Measurements from ENCODE around the gene PRMT3. TPM values are rescaled to one million over a fixed set of nuclear protein-coding genes. Genes with fewer than 3 reads are reported as not detected.
A peak's percentile ranks its signal among the peaks of the same experiment; 100 is the strongest.
"Not testable (repeated sequence)": the region's sequence is repeated elsewhere in the genome, so short reads cannot be mapped to it uniquely, and the experiment has no call there.

The PRMT3 gene
- total RNA-seq, 1 experiment from 2014 or later: 26.4 TPM

- POLR2A ChIA-PET (ENCODE audit: low non-redundant PET): no interaction called here
- CTCF ChIA-PET: no interaction called here
- Histone ChIP-seq H3K27ac (ENCODE audit: low read depth, low read length, poor library complexity, severe bottlenecking) (no peak overlapping the region), H3K9me3 (ENCODE audit: low read depth, low read length, poor library complexity, severe bottlenecking) (no peaks in the 10 kb centered on the region), H3K27me3 (replicated peaks; ENCODE audit: insufficient read depth, low read depth, low read length, poor library complexity) (no peaks in the 10 kb centered on the region), H3K36me3 (ENCODE audit: insufficient read depth, low read length, poor library complexity, severe bottlenecking) (no peaks in the 10 kb centered on the region), H3K4me3 (ENCODE audit: low read depth, low read length, poor library complexity, severe bottlenecking) (peak overlapping the region; percentile 65), H3K4me1 (ENCODE audit: insufficient read depth, low read length, poor library complexity, severe bottlenecking) (peaks cover 2% of the 10 kb centered on the region)
- intact Hi-C loops (cut with micrococcal nuclease; ENCODE audit: unreplicated experiment): no loop called here
- no peak for DNase-seq (ENCODE audit: low spot score)
- BruUV-seq (replicated peaks): no TSS peak
- TF ChIP-seq CTCF (conservative IDR thresholded peaks at IDR 0.05; ENCODE audit: low read depth, low read length) (no peak), EZH2 (IDR thresholded peaks at IDR 0.05; ENCODE audit: borderline replicate concordance, low read depth, low read length, poor library complexity, severe bottlenecking) (no peak)
These were observed 24.4 kb upstream of the PRMT3 start for GRCh38 chr11:20363149-20363499.

GRCh38 chr11:20363500-20364340 lies 23.8 kb upstream of the PRMT3 start, which contains the start of gene HTATIP2:
Gene HTATIP2, plus strand, starts transcription at chr11:20363714. Its CDS starts 524 bp downstream, at chr11:20364238.
- intact Hi-C loops (cut with micrococcal nuclease; ENCODE audit: unreplicated experiment): no loop called here
- Histone ChIP-seq H3K9me3 (ENCODE audit: low read depth, low read length, poor library complexity, severe bottlenecking) (no peaks in the 10 kb centered on the region), H3K4me3 (ENCODE audit: low read depth, low read length, poor library complexity, severe bottlenecking) (peak within 1 kb of the TSS; percentile 65), H3K27me3 (replicated peaks; ENCODE audit: insufficient read depth, low read depth, low read length, poor library complexity) (no peaks in the 10 kb centered on the region), H3K27ac (ENCODE audit: low read depth, low read length, poor library complexity, severe bottlenecking) (peak within 1 kb of the TSS; percentile 37), H3K36me3 (ENCODE audit: insufficient read depth, low read length, poor library complexity, severe bottlenecking) (no peaks in the 10 kb centered on the region), H3K4me1 (ENCODE audit: insufficient read depth, low read length, poor library complexity, severe bottlenecking) (peaks cover 8% of the 10 kb centered on the region)
- CTCF ChIA-PET: no interaction called here
- DNase-seq (ENCODE audit: low spot score): peak; percentile 58
- POLR2A ChIA-PET (ENCODE audit: low non-redundant PET): no interaction called here
- TSS peak; percentile 54 for BruUV-seq (replicated peaks)
- TF ChIP-seq CTCF (conservative IDR thresholded peaks at IDR 0.05; ENCODE audit: low read depth, low read length): no peak
- TF ChIP-seq EZH2 (IDR thresholded peaks at IDR 0.05; ENCODE audit: borderline replicate concordance, low read depth, low read length, poor library complexity, severe bottlenecking): no peak

GRCh38 chr11:20364341-20364792 lies 23.1 kb upstream of the PRMT3 start:
- Histone ChIP-seq H3K4me1 (ENCODE audit: insufficient read depth, low read length, poor library complexity, severe bottlenecking) (peaks cover 9% of the 10 kb centered on the region), H3K27me3 (replicated peaks; ENCODE audit: insufficient read depth, low read depth, low read length, poor library complexity) (no peaks in the 10 kb centered on the region), H3K4me3 (ENCODE audit: low read depth, low read length, poor library complexity, severe bottlenecking) (peak overlapping the region; percentile 65), H3K36me3 (ENCODE audit: insufficient read depth, low read length, poor library complexity, severe bottlenecking) (no peaks in the 10 kb centered on the region), H3K9me3 (ENCODE audit: low read depth, low read length, poor library complexity, severe bottlenecking) (no peaks in the 10 kb centered on the region), H3K27ac (ENCODE audit: low read depth, low read length, poor library complexity, severe bottlenecking) (peak overlapping the region; percentile 37)
- no TSS peak for BruUV-seq (replicated peaks)
- ChIA-PET POLR2A (ENCODE audit: low non-redundant PET) (no interaction called here), CTCF (no interaction called here)
- no peak for TF ChIP-seq EZH2 (IDR thresholded peaks at IDR 0.05; ENCODE audit: borderline replicate concordance, low read depth, low read length, poor library complexity, severe bottlenecking)
- no peak for TF ChIP-seq CTCF (conservative IDR thresholded peaks at IDR 0.05; ENCODE audit: low read depth, low read length)
- intact Hi-C loops (cut with micrococcal nuclease; ENCODE audit: unreplicated experiment): no loop called here
- no peak for DNase-seq (ENCODE audit: low spot score)

- POLR2A ChIA-PET (ENCODE audit: low non-redundant PET); BruUV-seq (replicated peaks): not testable (repeated sequence)
These were observed 22.1 kb upstream of the PRMT3 start for GRCh38 chr11:20365465-20365864.

More at GRCh38 chr11:20365465-20365864, 22.1 kb upstream of the PRMT3 start:
- DNase-seq (ENCODE audit: low spot score); H3K27ac ChIP-seq (ENCODE audit: low read depth, low read length, poor library complexity, severe bottlenecking); H3K4me1 ChIP-seq (ENCODE audit: insufficient read depth, low read length, poor library complexity, severe bottlenecking); H3K36me3 ChIP-seq (ENCODE audit: insufficient read depth, low read length, poor library complexity, severe bottlenecking); H3K9me3 ChIP-seq (ENCODE audit: low read depth, low read length, poor library complexity, severe bottlenecking); H3K4me3 ChIP-seq (ENCODE audit: low read depth, low read length, poor library complexity, severe bottlenecking); intact Hi-C loops (cut with micrococcal nuclease; ENCODE audit: unreplicated experiment); CTCF ChIA-PET; H3K27me3 ChIP-seq (replicated peaks; ENCODE audit: insufficient read depth, low read depth, low read length, poor library complexity): not testable (repeated sequence)
